Measurements from ENCODE around the gene SCFD1.
A peak's percentile ranks its signal among the peaks of the same experiment; 100 is the strongest.
"Not testable (repeated sequence)": the region's sequence is repeated elsewhere in the genome, so short reads cannot be mapped to it uniquely, and the experiment has no call there.

SCFD1 gene

DNA sequence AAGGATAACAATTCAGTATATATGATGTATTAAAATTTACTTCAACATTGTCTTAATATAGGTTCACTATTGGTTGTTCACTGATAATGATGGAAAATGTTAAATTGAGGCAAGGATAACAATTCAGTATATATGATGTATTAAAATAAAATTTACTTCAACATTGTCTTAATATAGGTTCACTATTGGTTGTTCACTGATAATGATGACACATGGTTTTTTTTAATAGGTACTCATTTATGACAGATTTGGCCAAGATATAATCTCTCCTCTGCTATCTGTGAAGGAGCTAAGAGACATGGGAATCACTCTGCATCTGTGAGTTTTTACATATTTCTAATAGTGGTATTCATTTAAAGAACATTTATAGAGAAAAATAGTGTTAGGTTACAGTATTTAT, 8.1 kb downstream of the SCFD1 start:
- no peak for DNase-seq (ENCODE audit: insufficient read length, low spot score)
- no peak for TF ChIP-seq POLR2A (IDR thresholded peaks at IDR 0.05; ENCODE audit: low read depth, low read length)
- no peak for FAIRE-seq

DNA sequence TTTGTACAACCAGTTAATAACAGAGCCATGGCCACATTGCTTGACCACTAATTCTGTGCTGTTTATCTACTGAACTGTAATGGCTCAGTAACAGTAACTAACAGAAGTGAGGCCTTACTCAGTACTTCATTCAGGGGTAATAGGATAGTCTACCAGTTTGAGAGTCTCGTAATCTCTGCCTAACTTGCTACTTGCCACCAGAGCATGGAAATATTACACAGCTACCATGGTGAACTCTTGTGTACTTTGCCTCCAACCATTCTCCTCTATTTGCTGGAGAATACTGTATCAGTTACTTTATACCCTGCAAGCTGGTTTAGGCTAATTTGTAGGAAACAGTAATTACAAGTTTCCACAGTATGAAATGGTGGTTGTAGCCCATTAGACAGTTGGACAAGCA, 10.6 kb downstream of the SCFD1 start:
- DNase-seq (ENCODE audit: insufficient read length, low spot score) (no peak), FAIRE-seq (no peak)
- no peak for TF ChIP-seq POLR2A (IDR thresholded peaks at IDR 0.05; ENCODE audit: low read depth, low read length)

DNA sequence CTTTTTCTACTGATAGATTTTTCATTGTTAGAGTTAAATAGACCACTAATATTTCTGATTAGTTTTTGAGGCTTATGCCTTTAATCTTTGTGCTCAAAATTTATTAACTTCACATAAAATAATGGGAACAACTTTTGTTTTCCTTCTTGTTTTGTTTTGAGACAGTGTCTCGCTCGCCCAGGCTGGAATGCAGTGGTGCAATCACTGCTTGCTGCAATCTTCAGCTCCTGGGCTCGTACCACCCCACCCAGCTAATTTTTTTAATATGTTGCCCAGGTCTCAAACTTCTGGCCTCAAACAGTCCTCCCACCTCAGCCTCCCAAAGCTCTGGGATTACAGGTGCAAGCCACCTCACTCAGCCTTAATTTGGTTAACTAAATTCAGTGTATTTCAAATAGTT, 16.8 kb downstream of the SCFD1 start:
- no peak for TF ChIP-seq POLR2A (IDR thresholded peaks at IDR 0.05; ENCODE audit: low read depth, low read length)
- no peak for DNase-seq (ENCODE audit: insufficient read length, low spot score)
- FAIRE-seq = no peak

DNA sequence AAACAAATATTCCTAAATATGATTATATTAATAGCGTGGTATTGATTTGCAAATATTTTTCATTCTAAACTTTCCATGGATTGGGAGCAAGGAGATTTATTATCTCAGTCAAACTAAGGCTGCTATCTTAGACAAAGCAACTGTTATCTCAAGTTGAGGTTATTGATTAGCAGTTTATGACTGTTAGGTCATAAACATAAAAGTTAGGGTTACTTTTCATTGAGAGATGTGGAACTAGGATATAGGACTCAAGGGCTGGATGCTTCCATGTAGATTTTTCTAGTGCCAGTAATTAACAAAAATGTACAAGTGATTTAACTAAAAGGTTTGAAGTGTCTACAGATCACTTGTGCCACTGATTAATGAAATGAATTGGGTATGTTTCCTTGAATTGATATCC, 19.1 kb downstream of the SCFD1 start:
- no peak for FAIRE-seq
- TF ChIP-seq POLR2A (IDR thresholded peaks at IDR 0.05; ENCODE audit: low read depth, low read length) = no peak
- no peak for DNase-seq (ENCODE audit: insufficient read length, low spot score)

DNA sequence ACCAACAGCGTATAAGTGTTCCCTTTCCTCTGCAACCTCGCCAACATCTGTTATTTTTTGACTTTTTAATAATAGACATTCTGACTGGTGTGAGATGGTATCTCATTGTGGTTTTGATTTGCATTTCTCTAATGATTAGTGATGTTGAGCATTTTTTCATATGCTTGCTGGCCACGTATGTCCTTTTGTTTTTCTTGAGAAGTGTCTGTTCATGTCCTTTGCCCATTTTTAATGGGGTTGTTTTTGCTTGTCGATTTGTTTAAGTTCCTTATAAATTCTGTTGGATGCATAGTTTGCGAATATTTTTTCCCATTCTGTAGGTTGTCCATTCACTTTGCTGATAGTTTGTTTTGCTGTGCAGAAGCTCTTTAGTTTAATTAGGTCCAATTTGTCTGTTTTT, 22.3 kb downstream of the SCFD1 start:
- not testable (repeated sequence) for DNase-seq (ENCODE audit: insufficient read length, low spot score); FAIRE-seq

DNA sequence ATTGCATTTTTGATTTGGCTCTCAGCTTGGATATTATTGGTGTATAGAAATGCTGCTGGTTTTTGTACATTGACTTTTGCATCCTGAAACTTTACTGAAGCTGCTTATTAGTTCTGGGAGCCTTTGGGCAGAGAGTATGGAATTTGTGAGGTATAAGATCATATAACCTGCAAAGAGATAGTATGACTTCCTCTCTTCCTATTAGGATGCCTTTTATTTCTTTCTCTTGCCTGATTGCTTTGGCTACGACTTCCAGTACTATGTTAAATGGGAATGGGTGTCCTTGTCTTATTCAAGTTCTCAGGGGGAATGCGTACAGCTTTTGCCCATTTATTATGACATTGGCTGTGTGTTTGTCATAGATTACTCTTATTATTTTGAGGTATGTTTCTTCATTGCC, 23.5 kb downstream of the SCFD1 start:
- FAIRE-seq (no peak), DNase-seq (ENCODE audit: insufficient read length, low spot score) (no peak)
- TF ChIP-seq POLR2A (IDR thresholded peaks at IDR 0.05; ENCODE audit: low read depth, low read length) = no peak

DNA sequence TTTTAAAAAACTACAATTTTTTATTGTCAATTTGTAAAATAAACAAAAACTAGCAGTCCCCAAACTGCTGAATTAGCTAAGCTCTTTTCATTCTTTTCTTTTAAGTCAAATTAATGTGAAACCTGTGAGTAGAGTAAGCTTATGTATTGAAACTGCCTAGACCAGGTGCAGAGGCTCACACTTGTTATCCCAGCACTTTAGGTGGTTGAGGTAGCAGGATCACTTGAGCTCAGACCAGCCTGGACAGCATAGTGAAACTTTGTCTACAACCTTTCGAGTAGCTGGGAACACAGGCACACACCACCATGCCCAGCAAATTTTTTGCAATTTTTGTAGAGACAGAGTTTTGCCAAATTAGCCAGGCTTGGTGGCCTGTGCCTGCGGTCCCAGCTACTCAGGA, 26.4 kb downstream of the SCFD1 start:
- no peak for DNase-seq (ENCODE audit: insufficient read length, low spot score)
- no peak for FAIRE-seq
- no peak for TF ChIP-seq POLR2A (IDR thresholded peaks at IDR 0.05; ENCODE audit: low read depth, low read length)

DNA sequence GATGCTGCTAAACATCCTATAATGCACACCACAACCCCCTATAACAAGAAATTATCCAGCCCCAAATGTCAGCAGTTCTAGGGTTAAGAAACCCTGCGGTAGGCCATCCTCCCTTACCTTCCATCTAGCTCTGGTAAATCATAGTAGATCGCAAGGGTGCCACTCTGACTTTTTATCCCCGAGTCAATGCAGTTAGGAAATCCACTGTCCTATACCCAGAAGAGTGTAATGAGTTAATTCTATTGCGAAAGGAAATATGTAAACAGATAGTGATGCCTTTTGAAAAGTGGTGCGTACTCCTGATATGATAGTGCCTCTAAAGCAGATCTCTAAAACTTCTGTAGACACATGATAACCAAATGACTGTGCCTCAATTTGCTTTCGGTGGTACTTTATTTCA, 29.8 kb downstream of the SCFD1 start:
- TF ChIP-seq POLR2A (IDR thresholded peaks at IDR 0.05; ENCODE audit: low read depth, low read length) = no peak
- FAIRE-seq (no peak), DNase-seq (ENCODE audit: insufficient read length, low spot score) (no peak)

DNA sequence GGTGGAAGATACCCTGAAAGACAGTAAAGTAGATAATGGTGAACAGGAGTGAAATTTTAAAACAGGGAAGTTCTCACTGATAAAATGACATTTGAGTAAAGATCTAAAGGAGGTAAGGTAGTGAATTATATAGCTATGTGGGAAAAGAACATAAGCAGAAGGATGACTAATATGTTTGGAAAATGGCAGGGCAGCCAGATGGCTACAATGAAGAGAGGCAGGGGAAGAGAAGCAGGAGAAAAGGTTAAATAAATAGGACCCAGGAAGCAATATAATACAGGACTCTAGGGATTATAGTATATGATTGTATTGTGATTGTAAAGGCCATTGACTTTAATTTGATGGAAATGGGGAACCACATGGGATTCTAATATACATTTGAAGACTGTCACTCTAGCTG, 33.0 kb downstream of the SCFD1 start:
- TF ChIP-seq POLR2A (IDR thresholded peaks at IDR 0.05; ENCODE audit: low read depth, low read length) = no peak
- no peak for FAIRE-seq
- DNase-seq (ENCODE audit: insufficient read length, low spot score) = no peak

DNA sequence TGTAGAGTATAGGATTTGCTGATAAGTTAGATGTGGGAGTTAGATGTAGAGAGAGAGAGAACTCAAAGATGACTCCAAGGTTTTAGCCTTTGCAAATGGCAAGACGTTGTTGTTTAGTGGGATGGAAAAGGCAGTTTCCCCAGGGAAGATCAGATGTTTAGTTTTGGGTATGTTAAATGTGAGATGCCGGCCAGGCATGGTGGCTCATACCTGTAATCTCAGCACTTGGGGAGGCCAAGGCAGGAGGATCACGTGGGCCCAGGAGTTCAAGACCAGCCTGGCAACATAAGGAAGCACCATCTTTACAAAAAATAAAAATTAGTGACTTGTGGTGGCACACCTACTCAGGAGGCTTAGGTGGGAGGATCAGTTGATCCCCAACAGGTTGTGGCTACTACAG, 33.5 kb downstream of the SCFD1 start:
- no peak for TF ChIP-seq POLR2A (IDR thresholded peaks at IDR 0.05; ENCODE audit: low read depth, low read length)
- no peak for DNase-seq (ENCODE audit: insufficient read length, low spot score)
- FAIRE-seq = no peak

DNA sequence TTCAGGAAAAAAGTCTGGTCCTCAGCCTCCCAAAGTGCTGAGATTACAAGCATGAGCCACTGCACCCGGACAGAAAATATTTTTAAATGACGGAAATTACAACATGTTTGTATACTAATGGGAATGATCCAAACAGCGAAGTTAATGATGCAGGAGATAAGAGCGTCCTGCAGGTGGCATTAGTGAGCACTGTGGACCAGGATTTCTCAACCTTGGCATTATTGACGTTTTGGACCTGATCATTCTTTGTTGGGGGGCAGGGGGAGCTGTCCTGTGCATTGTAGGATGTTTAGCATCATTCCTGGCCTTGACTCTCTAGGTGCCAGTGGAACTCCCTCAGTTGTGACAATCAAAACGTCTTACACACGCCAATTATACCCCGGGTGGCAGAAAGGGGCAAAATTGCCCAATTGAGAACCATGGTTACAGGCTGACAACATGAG, 34.1 kb downstream of the SCFD1 start:
- DNase-seq (ENCODE audit: insufficient read length, low spot score) (peak; percentile 1), FAIRE-seq (peak; percentile 93)
- TF ChIP-seq POLR2A (IDR thresholded peaks at IDR 0.05; ENCODE audit: low read depth, low read length) = no peak

DNA sequence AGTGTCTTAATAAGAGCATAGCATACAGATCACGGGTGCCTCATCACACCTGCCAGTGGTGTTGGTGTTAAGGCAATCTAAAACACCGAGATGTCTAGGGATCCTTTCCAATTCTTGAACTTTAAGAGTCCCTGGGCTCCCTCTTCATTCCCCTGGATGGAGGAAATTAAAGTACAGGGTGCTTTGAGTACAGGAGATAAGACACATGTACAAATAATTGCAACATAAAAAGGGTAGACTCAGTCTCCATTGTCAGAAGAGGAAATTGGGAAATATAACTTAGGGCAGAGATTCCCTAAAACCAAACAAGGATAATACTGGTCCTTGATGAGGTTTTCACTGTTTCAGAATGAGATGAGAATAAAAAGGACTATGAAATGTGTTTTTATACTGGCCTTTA, 34.9 kb downstream of the SCFD1 start:
- no peak for FAIRE-seq
- no peak for DNase-seq (ENCODE audit: insufficient read length, low spot score)
- no peak for TF ChIP-seq POLR2A (IDR thresholded peaks at IDR 0.05; ENCODE audit: low read depth, low read length)

DNA sequence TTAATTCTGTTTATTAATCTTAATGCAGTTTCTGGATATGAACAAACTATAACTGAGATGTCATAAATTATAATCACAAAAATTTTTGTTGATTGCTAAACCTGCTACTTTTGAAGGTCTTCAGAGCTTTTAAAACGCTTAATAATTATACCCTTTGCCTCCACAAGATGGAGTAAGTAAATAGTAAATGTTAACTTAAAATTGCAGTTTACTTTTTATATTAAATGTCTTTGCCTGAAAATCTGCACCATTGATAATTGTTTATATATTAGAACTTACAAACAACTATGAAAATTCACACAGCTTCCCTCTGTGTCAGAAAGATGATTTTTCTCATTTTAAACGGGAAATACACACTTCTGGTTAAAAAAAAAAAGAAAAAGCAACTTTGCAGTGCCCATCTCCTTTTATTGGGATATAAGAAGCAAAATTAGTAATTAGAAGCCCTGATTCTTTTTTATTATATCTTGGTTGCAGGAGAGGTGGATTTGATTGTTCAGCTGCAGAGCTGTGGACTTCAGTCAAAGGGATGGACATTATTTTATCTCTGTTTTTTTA, 35.6 kb downstream of the SCFD1 start:
- no peak for TF ChIP-seq POLR2A (IDR thresholded peaks at IDR 0.05; ENCODE audit: low read depth, low read length)
- FAIRE-seq = no peak

DNA sequence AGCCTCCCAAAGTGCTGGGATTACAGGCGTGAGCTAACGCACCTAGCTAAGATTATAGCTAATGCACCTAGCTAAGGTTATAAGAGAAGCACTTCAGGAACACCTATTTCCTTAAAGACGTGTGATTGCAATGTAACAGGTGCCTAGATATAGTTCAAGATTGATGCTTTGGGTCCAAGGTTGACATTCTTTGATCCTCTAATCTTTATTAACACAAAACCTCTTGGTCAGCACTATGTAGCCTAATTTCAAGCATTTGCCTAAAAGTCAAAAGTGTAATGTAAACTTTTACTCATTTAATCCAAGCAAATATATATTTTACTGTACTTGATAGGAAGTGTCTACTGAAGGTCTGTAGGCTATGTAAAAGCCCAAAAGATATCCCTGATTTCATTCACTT, 36.5 kb downstream of the SCFD1 start:
- DNase-seq (ENCODE audit: insufficient read length, low spot score) (no peak), FAIRE-seq (no peak)
- no peak for TF ChIP-seq POLR2A (IDR thresholded peaks at IDR 0.05; ENCODE audit: low read depth, low read length)

More for the DNA sequence above, 35.6 kb downstream of the SCFD1 start:
- DNase-seq (ENCODE audit: insufficient read length, low spot score) = no peak

DNA sequence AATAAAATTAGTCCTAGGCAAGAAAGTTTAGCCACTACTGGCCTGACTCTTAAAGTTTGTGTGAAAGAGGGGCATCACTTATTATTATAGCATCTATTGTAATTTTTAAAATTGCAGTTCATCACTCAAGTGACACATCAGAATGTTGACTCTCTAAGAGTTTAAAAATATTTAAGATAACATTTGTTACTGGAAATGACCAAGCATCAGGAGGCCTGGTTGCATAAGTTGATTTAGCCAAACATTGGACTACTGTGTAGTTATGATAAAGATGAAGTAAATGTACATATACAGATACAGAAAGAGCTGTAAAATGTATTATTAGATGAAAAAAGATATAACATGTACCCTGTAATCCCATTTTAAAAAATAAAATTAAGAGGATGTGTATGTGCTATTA, 47.5 kb downstream of the SCFD1 start:
- DNase-seq (ENCODE audit: insufficient read length, low spot score) (no peak), FAIRE-seq (no peak)
- no peak for TF ChIP-seq POLR2A (IDR thresholded peaks at IDR 0.05; ENCODE audit: low read depth, low read length)

DNA sequence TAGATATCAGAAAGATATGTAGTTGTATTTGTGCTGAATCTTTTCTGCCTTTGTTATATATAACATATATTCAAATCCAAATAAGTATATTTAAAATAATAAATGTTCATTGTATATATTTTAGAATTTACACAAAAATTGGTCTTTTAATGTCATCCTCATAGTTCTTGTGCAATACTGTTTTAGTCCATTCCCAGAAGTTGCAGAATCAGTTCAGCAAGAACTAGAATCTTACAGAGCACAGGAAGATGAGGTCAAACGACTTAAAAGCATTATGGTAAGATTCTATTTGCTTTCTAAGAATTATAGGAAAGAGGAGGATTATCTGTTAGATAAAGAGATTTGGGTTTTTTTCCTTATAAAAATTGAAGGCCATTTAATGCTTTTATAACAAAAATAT, 51.0 kb downstream of the SCFD1 start:
- no peak for TF ChIP-seq POLR2A (IDR thresholded peaks at IDR 0.05; ENCODE audit: low read depth, low read length)
- FAIRE-seq = no peak
- DNase-seq (ENCODE audit: insufficient read length, low spot score) = no peak

Measured in H54 (cell line).